ENCODE data around the gene GREM2. TPM values are rescaled to one million over a fixed set of nuclear protein-coding genes. Genes with fewer than 3 reads are reported as not detected.

Gene GREM2
- total RNA-seq, 1 experiment from 2014 or later = 0.08 TPM

GRCh38 chr1:240613356-240614142, 1.6 kb upstream of the GREM2 start:
- in situ Hi-C loops (cut with HindIII; ENCODE audit: low pct_unique_long_range_greater_than_20kb, low sequenced_read_pairs) = no loop called here

GRCh38 chr1:240612811-240613210, 856 bp upstream of the GREM2 start:
- DNase-seq (ENCODE audit: low read depth, low spot score) = no peak
- in situ Hi-C loops (cut with HindIII; ENCODE audit: low pct_unique_long_range_greater_than_20kb, low sequenced_read_pairs) = no loop called here

More at GRCh38 chr1:240613356-240614142, 1.6 kb upstream of the GREM2 start:
- DNase-seq (ENCODE audit: low read depth, low spot score) = no peak

GRCh38 chr1:240611228-240611618, 732 bp downstream of the GREM2 start:
- in situ Hi-C loops (cut with HindIII; ENCODE audit: low pct_unique_long_range_greater_than_20kb, low sequenced_read_pairs) = no loop called here
- DNase-seq (ENCODE audit: low read depth, low spot score) = no peak

- in situ Hi-C loops (cut with HindIII; ENCODE audit: low pct_unique_long_range_greater_than_20kb, low sequenced_read_pairs) = no loop called here
- DNase-seq (ENCODE audit: low read depth, low spot score) = no peak
These were observed 1.3 kb downstream of the GREM2 start for GRCh38 chr1:240610636-240611035.

- DNase-seq (ENCODE audit: low read depth, low spot score) = no peak
- in situ Hi-C loops (cut with HindIII; ENCODE audit: low pct_unique_long_range_greater_than_20kb, low sequenced_read_pairs) = no loop called here
These were observed 2.4 kb downstream of the GREM2 start for GRCh38 chr1:240609527-240610060.

GRCh38 chr1:240608707-240609106, 3.2 kb downstream of the GREM2 start:
- peak; percentile 49 for DNase-seq (ENCODE audit: low read depth, low spot score)
- in situ Hi-C loops (cut with HindIII; ENCODE audit: low pct_unique_long_range_greater_than_20kb, low sequenced_read_pairs) = no loop called here

GRCh38 chr1:240607006-240607405, 4.9 kb downstream of the GREM2 start:
- in situ Hi-C loops (cut with HindIII; ENCODE audit: low pct_unique_long_range_greater_than_20kb, low sequenced_read_pairs) = no loop called here
- no peak for DNase-seq (ENCODE audit: low read depth, low spot score)

GRCh38 chr1:240602189-240602588, 9.8 kb downstream of the GREM2 start:
- DNase-seq (ENCODE audit: low read depth, low spot score) = no peak
- in situ Hi-C loops (cut with HindIII; ENCODE audit: low pct_unique_long_range_greater_than_20kb, low sequenced_read_pairs) = no loop called here

GRCh38 chr1:240599830-240600229, 12.1 kb downstream of the GREM2 start:
- DNase-seq (ENCODE audit: low read depth, low spot score) = no peak
- in situ Hi-C loops (cut with HindIII; ENCODE audit: low pct_unique_long_range_greater_than_20kb, low sequenced_read_pairs) = no loop called here

- DNase-seq (ENCODE audit: low read depth, low spot score) = no peak
- in situ Hi-C loops (cut with HindIII; ENCODE audit: low pct_unique_long_range_greater_than_20kb, low sequenced_read_pairs) = no loop called here
These were observed 12.7 kb downstream of the GREM2 start for GRCh38 chr1:240599299-240599698.

GRCh38 chr1:240598216-240599001, 13.5 kb downstream of the GREM2 start:
- no peak for DNase-seq (ENCODE audit: low read depth, low spot score)
- in situ Hi-C loops (cut with HindIII; ENCODE audit: low pct_unique_long_range_greater_than_20kb, low sequenced_read_pairs) = no loop called here

GRCh38 chr1:240597153-240597745, 14.7 kb downstream of the GREM2 start:
- DNase-seq (ENCODE audit: low read depth, low spot score) = peak; percentile 24
- in situ Hi-C loops (cut with HindIII; ENCODE audit: low pct_unique_long_range_greater_than_20kb, low sequenced_read_pairs) = no loop called here

- DNase-seq (ENCODE audit: low read depth, low spot score) = no peak
- in situ Hi-C loops (cut with HindIII; ENCODE audit: low pct_unique_long_range_greater_than_20kb, low sequenced_read_pairs) = no loop called here
These were observed 16.5 kb downstream of the GREM2 start for GRCh38 chr1:240595476-240595875.

- in situ Hi-C loops (cut with HindIII; ENCODE audit: low pct_unique_long_range_greater_than_20kb, low sequenced_read_pairs) = no loop called here
- no peak for DNase-seq (ENCODE audit: low read depth, low spot score)
These were observed 20.4 kb downstream of the GREM2 start for GRCh38 chr1:240591564-240591963.

GRCh38 chr1:240591078-240591477, 20.9 kb downstream of the GREM2 start:
- no peak for DNase-seq (ENCODE audit: low read depth, low spot score)
- in situ Hi-C loops (cut with HindIII; ENCODE audit: low pct_unique_long_range_greater_than_20kb, low sequenced_read_pairs) = no loop called here

GRCh38 chr1:240589585-240590110, 22.3 kb downstream of the GREM2 start:
- DNase-seq (ENCODE audit: low read depth, low spot score) = no peak
- in situ Hi-C loops (cut with HindIII; ENCODE audit: low pct_unique_long_range_greater_than_20kb, low sequenced_read_pairs) = no loop called here

- in situ Hi-C loops (cut with HindIII; ENCODE audit: low pct_unique_long_range_greater_than_20kb, low sequenced_read_pairs) = no loop called here
- DNase-seq (ENCODE audit: low read depth, low spot score) = no peak
These were observed 25.9 kb downstream of the GREM2 start for GRCh38 chr1:240586006-240586405.

GRCh38 chr1:240582953-240583352, 29.0 kb downstream of the GREM2 start:
- DNase-seq (ENCODE audit: low read depth, low spot score) = no peak
- in situ Hi-C loops (cut with HindIII; ENCODE audit: low pct_unique_long_range_greater_than_20kb, low sequenced_read_pairs) = no loop called here

All from SK-MEL-5 (cell line).